GM19463 (cell line): ENCODE measurements around the gene RAB25.

Source experiments
- ATAC-seq: cut with Tn5 transposase; IDR thresholded peaks from one replicate; pipeline ENCODE4 v1.9.1; 2021; ENCODE audit warnings: mild to moderate bottlenecking, moderate library complexity; ENCODE audit not compliant: unreplicated experiment

The RAB25 gene

DNA sequence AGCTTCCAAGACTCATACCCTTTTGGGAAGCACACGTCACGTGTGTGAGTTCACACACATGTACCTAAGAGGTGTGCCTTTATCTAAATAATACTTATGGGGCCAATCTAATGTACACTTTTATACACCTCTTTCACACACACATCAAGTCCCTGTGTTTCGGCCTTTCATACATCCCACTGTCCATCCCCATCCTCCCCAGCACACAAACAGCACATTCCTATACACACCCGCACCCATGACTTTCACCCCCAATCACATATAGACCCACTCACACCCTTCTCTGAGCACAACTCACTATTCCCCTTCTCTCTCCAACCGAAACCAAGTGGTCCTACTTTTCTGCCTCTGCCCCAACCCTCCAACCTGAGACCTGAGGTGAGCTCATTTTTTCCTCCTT lies 17.8 kb downstream of the RAB25 start:
- no peak for ATAC-seq

DNA sequence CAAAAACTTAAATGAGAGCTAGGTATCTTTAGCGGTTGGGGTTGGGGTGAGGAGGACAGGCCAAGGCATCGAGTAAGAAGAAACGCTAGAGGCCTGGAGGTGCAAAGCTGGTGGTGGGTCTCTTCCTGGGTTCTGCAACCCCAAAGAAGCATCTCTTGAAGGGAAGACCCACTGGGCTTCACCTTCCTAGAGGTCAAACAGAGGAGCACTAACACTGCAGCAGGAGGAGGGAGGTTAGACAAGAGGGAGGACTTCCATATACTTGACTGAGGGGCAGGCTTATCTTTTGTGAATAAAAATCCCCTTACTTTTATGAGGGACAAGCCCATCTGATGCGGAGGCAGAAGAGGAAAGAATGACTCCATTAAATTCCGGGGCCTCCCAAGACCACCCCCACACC lies 18.8 kb downstream of the RAB25 start:
- no peak for ATAC-seq

DNA sequence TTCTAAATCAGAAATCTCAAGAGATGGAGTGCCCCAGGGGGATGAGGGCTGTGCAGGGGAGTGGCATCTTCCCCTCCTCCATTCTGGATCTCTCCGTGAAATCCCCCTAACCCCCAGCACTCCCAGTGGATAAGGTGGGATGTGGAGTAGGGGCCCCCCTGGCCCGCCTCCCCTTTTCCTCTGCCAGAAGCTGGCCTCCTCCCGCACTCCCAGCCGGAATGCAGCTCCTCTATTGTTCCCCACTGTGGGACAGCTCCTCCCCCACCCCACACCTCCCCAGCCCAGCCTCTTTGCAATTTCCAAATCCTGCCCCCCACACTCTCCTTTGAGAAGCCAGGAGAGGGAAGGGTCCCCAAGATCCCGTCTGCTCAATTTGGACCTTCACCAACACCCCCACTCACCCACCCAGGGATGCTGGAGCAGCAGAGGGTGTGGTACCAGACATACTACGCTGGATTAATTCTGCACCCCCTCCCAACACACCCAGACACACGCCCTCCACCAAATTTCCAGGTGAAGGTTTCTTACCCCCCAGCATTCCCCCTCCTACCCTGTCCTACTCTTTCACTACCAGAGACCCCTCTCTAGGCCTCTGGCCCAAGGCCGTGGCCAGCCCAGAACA lies 19.4 kb downstream of the RAB25 start:
- no peak for ATAC-seq

DNA sequence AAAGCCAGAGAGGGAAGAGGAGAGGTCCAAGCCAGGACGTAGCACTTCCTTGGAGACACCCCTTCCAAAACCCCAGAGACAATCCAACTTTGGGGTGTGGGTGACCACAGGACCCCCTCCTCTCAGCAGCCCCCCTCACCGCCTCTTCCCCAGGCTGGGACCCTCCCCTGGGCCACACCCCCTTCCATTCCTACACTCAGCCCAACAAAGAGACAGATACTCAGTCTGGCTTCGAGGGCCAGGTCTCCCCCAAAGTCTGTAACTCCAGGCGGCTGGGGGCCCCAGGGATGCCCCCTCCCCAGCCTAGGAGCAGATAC lies 19.9 kb downstream of the RAB25 start:
- ATAC-seq: no peak

DNA sequence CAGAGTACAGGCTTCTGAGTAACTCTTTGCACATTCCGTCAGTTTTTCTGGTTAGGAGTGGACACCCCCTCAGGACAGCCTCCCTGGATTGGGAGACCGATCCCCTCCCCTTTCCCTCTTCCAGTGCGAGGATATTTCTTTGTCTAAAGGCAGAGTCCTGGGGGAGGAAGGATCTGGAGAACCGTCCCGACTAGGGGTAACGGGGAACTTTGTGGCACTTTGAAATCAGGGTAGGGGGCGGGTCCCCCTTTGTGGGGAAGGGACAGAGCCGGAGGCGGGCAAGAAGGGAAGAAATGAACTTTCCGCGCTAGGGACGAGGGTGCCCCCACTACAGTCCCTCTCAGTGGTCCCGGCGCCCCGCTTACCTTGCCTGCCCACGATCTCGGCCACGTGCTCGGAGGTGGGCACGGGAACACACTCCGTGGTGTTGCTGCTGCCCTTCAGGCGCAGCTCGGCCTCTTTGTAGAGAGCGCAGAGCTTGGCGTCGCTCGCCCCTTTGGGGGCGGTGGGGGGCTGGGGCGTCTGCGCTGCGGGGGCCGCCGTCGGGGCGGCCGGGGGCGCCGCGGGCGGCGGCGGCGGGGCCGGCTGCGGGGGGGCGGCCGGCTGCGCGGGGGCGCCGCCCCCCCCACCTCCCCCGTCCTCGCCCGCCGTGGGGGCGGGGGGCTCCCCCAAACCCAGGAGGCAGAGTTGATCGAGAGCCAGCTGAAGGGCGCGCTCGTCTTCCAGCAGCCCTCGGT lies 20.4 kb downstream of the RAB25 start:
- no peak for ATAC-seq

DNA sequence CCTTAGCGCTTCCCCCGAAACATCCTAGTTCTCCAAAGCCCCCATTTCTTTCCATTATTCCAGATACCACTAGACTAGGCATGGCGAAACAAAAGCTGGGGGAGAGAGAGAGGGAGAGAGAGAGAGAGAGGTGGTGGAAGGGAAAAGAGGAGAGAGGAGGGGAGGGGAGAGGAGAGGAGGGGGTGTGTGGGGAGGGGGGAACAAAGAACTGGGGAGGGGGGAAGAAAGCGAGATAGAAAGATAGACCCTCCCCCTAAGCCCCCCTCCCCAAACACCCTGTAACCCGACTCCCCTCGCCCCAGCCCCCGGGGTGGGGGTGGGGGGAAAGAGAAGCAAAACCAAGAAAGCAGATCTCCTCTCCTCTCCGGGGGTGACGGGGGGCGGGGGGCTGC lies 21.0 kb downstream of the RAB25 start:
- ATAC-seq: no peak

DNA sequence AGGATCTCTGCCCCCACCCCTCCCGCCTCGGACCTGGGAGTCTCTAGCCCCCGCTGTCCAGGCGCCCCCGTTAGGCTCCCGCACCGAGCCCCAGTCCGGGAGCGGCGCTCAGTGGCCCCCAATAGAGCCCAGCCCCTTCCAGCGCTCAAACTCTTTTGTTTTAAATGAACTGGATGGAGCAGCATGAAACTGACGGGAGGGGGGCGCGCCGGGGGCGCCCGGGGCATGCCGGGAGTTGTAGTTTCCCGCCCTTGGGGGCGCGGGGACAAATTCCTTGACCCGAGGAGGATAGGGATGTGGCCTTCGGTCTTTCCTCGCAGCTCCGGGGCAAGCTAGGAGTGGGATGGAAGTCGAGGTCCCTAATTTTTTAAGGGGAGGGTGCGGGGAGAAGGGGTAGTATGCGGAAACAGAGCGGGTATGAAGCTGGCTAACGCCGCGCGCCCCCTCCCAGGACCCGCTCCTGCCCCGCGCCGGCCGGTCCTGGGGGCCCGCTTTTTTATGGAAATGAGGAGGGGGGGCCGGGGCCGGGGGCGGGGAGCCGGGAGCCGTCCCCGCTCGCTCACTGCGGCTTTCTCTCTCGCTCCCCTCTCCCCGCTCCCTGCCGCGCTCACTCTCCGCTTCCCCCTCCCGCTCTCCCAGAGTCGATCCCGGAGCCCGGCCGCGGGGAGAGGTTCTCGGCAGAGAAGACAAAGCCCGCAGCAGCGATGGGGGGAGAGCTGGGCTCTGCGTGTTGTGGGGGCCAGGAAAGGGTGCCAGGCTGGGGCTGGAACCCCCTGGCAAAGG lies 21.5 kb downstream of the RAB25 start, which contains the start of gene MEX3A:
MEX3A (minus strand) TSS at position 157 of the 783 bp plus-strand sequence. CDS start 467 bp downstream, outside the sequence.
- ATAC-seq: no peak

DNA sequence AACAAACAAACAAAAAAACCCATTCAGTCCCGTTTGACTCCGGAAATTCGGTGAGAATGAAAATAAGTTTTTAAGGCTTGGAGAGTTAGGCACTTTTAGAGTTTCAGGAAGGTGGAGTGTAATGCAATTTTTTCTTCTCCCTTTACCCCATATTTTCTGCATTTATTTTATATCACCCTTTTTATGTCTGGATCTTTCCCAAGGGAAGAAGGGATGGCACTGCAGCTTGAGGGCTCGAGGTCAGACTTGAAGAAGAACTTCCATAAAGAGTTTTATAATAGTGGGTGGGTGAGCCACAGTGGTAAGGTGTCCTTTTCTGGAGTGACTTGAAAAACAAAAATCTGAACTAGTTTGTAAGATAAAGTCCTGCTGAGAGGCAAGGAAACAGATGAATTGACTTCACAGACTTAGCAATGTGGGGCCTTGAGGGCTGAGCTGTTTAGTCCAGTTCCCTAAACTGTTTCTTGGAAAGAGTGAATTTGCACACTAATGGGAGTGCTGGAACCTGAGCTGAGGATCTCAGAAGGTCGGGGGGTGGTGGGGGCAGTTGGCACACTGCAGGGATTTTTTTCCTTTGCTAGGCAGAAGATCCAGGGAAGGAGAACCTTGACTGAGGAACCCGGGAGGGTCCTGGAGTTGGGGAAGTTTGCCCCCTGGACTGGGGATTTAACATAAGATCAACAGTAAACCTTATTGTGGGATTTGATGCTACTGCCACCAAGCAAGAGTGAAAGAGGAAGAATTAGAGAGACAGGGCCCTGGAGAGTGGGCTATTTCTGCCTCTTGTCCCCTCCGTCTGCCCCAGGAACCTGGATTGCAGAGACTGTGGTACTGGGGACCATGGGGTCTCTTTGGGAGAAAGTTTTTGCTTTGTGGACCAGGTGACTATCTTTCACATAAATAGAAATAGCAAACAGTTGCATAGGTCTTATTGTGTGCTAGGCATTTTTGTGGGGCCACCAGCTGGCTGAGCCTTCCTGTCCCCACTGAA lies 23.1 kb downstream of the RAB25 start:
- ATAC-seq: no peak

DNA sequence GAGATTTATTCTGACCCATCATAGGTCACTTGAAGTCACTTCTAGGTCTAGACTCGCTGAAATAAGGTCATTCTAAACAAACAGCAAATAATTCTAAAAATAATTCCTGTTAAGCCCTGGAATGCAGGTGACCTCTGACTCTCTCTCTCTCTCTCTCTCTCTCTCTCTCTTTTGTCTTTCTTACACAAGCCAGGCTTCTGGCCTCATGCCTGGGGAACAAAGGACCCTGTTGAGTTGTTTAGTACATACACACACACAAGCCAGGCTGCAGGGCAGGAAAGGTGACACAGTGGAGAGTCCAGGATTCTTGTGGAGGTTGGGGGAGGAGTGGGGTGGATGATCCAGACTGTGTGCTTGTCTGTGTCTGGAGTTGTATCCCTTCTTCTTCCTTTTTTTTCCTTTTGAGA lies 25.3 kb downstream of the RAB25 start:
- ATAC-seq: no peak

DNA sequence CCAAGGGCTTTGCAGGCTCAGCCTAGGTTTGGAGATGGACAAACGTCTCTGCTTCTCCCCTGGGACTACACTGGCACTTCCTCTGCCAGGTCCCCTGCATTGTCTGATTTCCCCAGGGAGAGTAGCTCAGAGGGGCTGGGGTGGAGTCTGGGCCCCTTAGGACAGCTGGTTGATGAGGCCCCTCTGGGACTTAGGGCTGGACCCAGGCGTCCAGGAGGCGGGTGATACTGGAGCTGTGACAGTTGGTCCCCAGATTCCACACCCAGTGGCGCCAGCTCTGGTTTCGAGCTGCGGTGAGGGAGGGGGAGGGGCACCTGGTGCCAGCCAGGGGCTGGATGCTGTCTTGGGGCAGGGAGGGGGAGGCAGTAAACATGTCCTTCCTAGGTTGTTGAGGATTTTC lies 28.7 kb downstream of the RAB25 start:
- no peak for ATAC-seq

DNA sequence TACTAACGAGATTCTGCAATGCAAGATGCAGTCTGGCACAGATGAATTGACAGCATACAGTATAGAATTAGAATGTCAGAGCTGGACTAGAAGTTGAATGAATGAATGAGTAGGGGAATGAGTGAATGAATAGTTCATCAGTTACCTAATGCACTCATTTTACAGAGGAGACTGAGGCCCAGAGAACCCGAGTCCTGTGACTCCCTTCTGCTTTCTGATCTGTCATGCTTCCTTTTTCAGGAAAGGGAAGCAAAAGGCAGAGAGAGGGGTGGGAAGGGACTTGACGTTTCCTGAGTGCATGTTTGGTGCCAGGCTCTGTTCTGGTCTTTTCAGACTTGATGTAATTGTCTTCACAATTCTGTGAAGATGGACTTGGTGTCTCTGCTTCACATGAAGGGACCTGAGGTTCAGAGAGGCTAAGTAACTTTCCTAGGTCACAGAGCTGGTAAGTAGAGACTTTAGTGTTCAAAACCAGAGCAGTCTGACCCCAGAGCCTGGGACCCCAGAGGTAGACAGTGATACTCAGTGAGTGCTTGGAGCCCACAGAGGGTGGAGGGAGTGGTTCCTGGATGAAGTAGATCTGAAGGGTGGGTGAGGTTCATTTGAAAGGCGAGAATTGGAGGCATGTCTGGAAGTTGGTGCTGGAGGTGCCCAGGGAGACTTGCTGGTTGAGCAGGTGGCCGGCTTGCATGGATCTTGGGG lies 29.3 kb downstream of the RAB25 start:
- no peak for ATAC-seq

DNA sequence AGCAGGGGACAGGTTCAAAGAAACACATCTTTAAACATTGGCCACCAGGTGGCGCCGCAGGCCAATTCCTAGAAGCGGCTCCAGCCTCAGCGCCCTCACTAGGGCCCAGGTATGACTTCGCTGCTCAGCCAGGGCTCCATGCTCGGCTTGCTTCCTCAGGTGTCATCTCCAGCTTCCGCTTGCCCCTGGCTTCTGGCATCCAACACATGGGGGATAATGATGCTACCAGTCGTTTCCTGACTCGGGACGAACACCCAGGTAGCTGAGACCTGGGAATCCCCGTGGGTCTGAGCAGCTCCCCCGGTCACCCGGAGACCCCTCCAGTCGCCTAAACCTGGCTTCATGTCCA lies 29.9 kb downstream of the RAB25 start:
- no peak for ATAC-seq

DNA sequence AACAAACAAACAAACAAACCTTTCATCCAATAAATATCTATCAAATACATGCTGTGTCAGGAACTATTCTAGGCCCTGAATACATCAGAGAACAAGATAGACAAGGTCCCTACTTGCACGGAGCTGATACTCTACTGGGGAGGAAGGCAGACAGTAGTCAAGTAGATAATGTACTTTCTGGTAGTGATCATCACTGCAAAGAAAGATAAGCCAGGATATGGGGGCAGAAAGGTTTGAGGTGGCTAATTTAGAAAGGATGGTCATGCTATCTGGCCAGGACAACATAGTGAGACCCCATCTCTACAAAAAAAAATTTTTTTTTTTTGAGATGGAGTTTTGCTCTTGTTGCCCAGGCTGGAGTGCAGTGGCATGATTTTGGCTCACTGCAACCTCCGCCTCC lies 30.6 kb downstream of the RAB25 start:
- no peak for ATAC-seq

DNA sequence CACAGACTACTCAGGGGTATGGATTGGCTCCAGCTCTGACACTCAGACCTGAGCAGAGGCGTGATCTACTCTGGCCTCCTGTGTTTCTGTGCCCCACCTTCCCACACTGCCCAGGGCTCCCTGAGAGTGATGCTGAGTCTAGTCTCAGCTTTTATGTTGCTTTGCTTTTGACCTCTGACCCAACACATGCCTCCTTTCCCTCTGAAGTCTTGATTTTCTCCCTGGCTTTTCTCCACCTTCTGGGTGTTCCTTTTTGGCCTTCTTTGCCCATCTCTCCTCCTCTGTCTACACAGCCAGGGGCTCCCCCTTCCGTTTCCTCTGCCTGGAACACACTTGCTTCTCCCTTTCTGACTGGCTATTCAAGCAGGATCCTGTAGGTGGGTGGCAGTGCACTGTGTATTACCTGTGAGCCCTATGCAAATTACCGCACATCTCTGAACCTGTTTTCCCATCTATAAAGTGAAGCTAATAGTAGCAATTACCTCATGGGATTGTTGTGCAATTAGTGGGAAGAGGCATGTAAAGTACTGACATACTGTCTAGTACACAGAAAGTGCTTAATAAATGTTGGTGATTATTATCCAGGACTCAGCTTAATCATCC lies 35.0 kb downstream of the RAB25 start:
- no peak for ATAC-seq

DNA sequence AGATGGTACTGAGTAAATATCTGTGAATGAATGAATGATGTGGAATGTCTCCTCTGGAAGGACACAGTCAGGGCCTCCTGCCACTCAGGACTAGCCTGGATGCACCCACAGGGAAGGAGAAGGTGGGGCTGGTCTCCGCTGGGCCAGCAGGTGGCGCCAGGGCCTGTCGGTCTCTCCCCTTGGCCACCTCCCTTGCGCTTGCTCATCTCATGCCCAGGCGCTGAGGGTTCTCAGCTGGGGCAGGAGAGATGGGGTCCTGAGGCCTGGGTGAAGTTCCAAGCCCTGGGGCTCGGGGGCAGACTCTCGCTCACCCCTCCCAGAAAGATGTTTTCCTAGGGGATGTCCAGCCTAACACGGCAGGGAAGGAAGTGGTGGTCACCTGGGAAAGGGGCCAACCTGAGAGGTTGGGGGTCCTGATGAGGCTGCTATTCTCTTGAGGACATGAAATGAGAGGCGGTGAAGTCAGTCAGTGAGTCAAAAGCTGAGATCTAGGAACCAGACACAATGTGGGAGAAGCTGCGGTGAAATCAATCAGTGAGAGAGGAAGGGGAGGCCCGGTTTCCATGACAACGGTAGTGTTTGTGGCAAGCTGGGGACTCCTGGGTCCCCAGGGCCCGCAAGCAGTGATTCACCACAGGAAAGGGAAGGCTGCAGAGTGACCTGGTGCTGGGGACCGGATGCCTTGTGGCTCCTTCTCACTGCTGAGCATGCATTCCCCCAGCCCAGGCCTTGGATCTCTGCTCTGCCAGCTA lies 35.9 kb downstream of the RAB25 start:
- peak; percentile 48 for ATAC-seq

DNA sequence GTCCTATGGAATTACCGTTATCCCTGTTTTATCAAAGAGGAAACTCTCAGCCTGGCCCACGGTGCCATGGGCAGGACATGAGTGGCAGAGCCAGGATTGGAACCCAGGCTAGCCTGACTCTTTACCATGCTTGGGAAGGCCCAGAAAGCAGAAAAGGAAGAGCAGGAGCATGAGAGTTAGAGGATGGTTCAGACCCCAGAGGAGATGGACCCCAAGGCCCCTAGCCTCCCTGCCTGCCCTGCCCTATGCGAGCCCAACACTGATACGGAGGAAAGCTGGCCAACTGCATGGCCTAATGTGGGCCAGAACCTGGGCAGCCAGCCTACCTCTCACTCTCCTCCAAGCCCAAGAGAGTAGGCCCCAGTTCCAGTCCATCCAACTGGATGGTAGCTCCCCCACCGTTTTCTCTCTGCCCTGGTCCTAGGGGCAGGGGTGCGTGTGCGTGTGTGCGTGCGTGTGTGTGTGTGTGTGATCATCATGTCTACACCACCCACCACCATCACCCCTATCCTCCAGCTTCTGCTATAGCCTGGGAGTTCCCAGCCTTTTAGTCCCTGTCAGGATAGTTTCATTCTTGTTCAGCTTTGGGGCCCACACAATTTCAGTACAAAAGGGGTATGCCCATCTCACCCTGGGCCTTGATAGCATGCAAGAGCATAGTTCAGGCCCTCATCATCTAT lies 36.7 kb downstream of the RAB25 start:
- ATAC-seq: no peak

DNA sequence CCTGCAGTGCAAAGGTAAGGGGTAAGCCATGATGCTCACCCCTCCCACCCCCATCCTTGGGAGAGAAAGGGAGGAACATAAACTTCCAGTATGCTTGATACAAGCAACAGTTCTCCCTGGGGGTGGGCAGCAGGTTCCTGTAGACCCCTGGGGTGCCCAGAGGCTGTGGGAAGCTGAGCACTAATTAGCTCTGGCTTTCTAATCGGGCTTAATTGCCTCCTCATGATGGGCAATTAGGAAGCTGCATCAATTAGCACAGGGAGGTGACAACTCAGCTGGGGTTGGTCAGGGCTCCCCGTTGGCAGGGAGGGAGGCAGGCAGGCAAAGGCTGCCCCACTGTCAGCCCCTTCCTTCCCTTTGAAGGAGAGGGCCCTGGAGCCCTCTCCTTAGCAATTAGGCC lies 37.8 kb downstream of the RAB25 start:
- ATAC-seq: no peak

DNA sequence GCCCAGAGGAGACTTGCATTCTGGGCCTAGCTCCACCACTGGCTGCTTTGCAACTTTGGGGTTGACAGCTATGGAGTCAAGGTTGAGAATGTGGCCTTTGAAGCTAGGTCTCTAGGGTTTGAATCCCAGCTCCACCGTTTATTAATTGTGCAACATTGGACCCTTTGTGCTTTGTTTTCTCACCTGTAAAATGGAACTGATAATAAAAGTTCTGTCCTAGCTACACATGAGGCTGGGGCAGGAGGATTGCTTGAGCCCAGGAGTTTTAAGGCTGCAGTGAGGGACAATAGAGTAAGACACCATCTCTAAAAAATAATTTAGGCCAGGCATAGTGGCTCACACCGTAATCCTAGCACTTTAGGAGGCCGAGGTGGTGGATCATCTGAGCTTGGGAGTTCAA lies 38.3 kb downstream of the RAB25 start:
- ATAC-seq: no peak
